ENCODE measurements around the gene BLVRA.

DNA sequence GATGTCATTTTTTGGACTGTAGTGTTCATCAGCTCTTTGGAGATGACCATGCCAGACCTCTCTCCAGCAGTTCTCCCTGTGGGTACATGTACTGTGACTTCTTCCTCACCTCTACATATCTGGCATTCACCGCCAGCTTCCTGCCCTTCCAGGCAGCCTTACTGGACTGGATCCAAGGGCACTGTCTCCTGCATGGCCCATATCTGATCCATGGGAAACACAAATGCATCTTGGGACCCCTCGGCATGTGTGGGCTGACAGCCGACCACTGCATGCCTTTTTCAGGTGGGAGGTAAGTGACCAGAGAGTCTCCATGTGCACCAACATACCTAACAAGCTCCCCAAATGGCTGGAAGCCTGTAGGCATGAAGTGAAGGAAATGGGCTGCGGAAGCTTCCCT, 3.9 kb upstream of the BLVRA start:
- TF ChIP-seq, protein P1, sequence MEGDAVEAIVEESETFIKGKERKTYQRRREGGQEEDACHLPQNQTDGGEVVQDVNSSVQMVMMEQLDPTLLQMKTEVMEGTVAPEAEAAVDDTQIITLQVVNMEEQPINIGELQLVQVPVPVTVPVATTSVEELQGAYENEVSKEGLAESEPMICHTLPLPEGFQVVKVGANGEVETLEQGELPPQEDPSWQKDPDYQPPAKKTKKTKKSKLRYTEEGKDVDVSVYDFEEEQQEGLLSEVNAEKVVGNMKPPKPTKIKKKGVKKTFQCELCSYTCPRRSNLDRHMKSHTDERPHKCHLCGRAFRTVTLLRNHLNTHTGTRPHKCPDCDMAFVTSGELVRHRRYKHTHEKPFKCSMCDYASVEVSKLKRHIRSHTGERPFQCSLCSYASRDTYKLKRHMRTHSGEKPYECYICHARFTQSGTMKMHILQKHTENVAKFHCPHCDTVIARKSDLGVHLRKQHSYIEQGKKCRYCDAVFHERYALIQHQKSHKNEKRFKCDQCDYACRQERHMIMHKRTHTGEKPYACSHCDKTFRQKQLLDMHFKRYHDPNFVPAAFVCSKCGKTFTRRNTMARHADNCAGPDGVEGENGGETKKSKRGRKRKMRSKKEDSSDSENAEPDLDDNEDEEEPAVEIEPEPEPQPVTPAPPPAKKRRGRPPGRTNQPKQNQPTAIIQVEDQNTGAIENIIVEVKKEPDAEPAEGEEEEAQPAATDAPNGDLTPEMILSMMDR (IDR thresholded peaks at IDR 0.05): no peak
- TF ChIP-seq POLR2A (IDR thresholded peaks at IDR 0.05) (no peak), POLR2AphosphoS5 (IDR thresholded peaks at IDR 0.05) (no peak)

All from suprapubic skin (tissue), 4 donors.